A549 (cell line): Measurements from ENCODE around the gene SLIT1.

Source experiments
- CEBPB ChIP-seq, 2 experiments: fragments of >200 bp in 1 of 2; sonication (Bioruptor Twin) in 1 of 2; formaldehyde crosslinking in 1 of 2; IDR thresholded peaks; 2 replicates each; pipeline ENCODE4 v1.6.1; 2012 to 2016
- CHD2 ChIP-seq: fragments of 150-350 bp; IDR thresholded peaks from 2 replicates; pipeline ENCODE4 v1.6.1; 2014; ENCODE audit warnings: low read length; ENCODE audit not compliant: partially characterized antibody
- CHD4 ChIP-seq: fragments of 200-600 bp; sonication (generic); IDR thresholded peaks from 2 replicates; pipeline ENCODE4 v1.6.1; 2016; ENCODE audit warnings: antibody characterized with exemption, mild to moderate bottlenecking, borderline replicate concordance
- EP300 ChIP-seq, 2 experiments: fragments of >200 bp; sonication (Bioruptor Twin); formaldehyde crosslinking; IDR thresholded peaks; 2 replicates in 1 of 2; 3 replicates in 1 of 2; pipeline ENCODE4 v1.6.1; 2016 to 2017
- KDM5A ChIP-seq: fragments of 200-600 bp; sonication (generic); IDR thresholded peaks from 2 replicates; pipeline ENCODE4 v1.6.1; 2016; ENCODE audit warnings: antibody characterized with exemption, mild to moderate bottlenecking
- RFX5 ChIP-seq: fragments of 450-650 bp; IDR thresholded peaks from 2 replicates; pipeline ENCODE4 v1.7.1; 2014; ENCODE audit warnings: antibody characterized with exemption, mild to moderate bottlenecking, moderate library complexity
- TF ChIP-seq, protein P1 (sequence below): fragments of >200 bp; sonication (Bioruptor Twin); formaldehyde crosslinking; IDR thresholded peaks from 3 replicates; pipeline ENCODE4 v1.5.1; 2016
- TF ChIP-seq, protein P2 (sequence below): IDR thresholded peaks from 2 replicates; pipeline ENCODE4 v1.6.1; 2012; ENCODE audit warnings: low read depth, borderline replicate concordance

- TF ChIP-seq, protein P1, sequence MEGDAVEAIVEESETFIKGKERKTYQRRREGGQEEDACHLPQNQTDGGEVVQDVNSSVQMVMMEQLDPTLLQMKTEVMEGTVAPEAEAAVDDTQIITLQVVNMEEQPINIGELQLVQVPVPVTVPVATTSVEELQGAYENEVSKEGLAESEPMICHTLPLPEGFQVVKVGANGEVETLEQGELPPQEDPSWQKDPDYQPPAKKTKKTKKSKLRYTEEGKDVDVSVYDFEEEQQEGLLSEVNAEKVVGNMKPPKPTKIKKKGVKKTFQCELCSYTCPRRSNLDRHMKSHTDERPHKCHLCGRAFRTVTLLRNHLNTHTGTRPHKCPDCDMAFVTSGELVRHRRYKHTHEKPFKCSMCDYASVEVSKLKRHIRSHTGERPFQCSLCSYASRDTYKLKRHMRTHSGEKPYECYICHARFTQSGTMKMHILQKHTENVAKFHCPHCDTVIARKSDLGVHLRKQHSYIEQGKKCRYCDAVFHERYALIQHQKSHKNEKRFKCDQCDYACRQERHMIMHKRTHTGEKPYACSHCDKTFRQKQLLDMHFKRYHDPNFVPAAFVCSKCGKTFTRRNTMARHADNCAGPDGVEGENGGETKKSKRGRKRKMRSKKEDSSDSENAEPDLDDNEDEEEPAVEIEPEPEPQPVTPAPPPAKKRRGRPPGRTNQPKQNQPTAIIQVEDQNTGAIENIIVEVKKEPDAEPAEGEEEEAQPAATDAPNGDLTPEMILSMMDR: no peak
- TF ChIP-seq CEBPB (IDR thresholded peaks at IDR 0.05) (no peak), RFX5 (no peak), CHD2 (no peak), CHD4 (no peak), KDM5A (no peak), EP300 (IDR thresholded peaks at IDR 0.05) (no peak)
- TF ChIP-seq, protein P2, sequence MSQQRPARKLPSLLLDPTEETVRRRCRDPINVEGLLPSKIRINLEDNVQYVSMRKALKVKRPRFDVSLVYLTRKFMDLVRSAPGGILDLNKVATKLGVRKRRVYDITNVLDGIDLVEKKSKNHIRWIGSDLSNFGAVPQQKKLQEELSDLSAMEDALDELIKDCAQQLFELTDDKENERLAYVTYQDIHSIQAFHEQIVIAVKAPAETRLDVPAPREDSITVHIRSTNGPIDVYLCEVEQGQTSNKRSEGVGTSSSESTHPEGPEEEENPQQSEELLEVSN: no peak
Observed at GRCh38 chr10:96999987-97000386, 185.8 kb downstream of the SLIT1 start.
